Measurements from ENCODE around the gene PLCB4.

- TF ChIP-seq CTCF (IDR thresholded peaks at IDR 0.05; ENCODE audit: insufficient read depth, low read length) (peak; percentile 76), GABPA (IDR thresholded peaks at IDR 0.05; ENCODE audit: low read depth) (no peak)
These were observed 324.3 kb downstream of the PLCB4 start for GRCh38 chr20:9392892-9393857.
